Kidney tubule cell (primary cell): Measurements from ENCODE around the gene PEAK1.
"Not testable (repeated sequence)": the region's sequence is repeated elsewhere in the genome, so short reads cannot be mapped to it uniquely, and the experiment has no call there.

Experiments
- DNase-seq: peaks from one replicate; pipeline ENCODE4 v3.0.0-alpha.2; 2018; ENCODE audit warnings: low spot score

The PEAK1 gene

GRCh38 chr15:77295446-77295845 is 124.5 kb downstream of the PEAK1 start:
- no peak for DNase-seq

DNA sequence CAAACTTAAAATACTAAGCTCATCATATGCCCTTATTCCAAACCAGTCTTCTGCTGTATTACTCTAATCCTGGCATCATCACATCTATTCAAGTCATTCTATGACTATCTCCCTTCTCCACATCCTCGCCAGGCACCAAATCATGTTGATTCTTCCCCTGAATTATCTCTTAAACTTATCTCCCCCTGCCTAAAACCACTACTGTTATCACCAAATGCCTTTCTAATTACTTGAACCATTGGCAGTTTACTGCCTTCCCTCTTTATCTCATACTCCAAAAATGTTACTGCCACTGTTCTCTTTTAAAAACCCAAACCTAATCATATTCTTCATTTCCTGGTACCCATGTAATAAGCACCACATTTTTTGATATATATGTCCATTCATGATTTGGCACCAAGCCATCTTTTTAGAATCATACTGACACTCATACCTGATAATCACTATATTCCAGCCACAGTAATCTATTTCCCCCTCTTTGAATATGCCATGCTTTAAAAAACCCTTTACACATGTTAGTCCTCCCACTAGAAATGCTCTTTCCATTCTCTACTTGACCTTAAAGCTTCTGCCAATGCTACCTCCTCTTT is 126.8 kb downstream of the PEAK1 start:
- DNase-seq = no peak

- no peak for DNase-seq
Observed at GRCh38 chr15:77291107-77291506, 128.8 kb downstream of the PEAK1 start.

GRCh38 chr15:77287385-77287784 is 132.5 kb downstream of the PEAK1 start:
- no peak for DNase-seq

- no peak for DNase-seq
Observed at GRCh38 chr15:77285057-77285997, 134.6 kb downstream of the PEAK1 start.

DNA sequence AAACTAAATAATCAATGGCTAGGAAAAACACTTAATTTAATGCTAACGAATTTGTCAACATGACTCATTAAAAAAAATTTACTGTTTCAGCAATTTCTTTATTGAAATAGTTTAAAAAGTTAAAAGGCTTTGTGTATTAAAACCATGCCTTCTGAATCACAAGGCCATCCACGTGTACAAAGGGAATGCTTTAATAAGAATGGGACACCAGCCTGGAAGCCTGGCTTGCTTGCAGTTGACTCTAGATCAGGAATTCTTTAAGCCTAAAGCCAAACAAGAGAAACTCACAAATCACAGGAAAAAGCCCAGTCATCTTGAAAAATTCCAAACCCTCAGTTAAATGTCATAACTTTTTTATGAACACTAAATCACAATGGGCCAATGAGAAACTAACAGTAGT is 137.6 kb downstream of the PEAK1 start:
- DNase-seq = no peak

GRCh38 chr15:77276943-77277342 is 143.0 kb downstream of the PEAK1 start:
- no peak for DNase-seq

DNA sequence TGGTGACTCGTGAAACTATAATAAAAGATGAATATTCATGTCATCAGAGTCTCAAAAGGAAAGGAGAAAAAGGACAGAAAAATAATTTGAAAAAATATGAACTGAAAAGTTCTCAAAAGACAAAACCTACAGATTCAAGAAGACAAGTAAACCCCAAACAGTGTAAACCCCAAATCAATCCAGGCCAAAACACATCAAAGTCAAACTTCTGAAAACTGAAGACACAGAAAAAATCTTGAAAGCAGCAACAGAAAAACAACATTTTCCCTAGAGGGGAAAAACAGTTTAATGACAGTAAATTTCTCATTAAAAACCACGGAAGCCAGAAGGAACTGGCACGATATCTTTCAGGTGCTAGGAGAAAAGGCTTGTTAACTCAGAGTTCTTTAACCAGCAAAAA is 143.8 kb downstream of the PEAK1 start:
- no peak for DNase-seq

DNA sequence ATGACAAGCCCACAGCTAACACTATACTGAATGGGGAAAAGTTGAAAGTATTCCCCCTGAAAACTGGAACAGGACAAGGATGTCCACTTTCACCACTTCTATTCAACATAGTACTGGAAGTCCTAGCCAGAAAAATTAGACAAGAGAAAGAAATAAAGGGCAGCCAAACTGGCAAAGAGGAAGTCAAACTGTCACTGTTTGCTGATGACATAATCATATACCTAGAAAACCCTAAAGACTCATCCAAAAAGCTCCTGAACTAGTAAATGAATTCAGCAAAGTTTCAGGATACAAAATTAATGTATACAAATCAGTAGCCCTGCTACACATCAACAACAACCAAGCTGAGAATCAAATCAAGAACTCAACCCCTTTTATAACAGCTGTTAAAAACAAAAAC is 146.8 kb downstream of the PEAK1 start:
- DNase-seq = not testable (repeated sequence)

GRCh38 chr15:77266708-77267386 is 153.1 kb downstream of the PEAK1 start:
- DNase-seq = no peak

DNA sequence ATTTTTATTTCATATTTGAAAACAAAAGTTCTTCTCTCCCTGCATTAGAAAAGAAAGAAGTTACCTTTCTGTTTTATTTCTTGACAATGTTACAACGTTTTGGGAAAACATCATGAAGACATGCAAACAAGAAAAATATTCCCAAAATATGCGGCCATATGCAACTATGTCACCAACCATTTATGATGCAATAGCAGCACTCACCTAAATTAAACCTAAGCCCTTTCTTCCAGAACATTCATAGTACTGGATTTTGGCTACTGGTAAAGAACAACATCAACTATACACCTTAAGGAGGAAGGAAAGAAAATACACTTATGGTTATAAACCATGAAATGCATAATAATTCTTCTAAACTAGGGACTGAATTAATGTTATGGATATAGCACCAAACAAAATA is 164.5 kb downstream of the PEAK1 start:
- no peak for DNase-seq

DNA sequence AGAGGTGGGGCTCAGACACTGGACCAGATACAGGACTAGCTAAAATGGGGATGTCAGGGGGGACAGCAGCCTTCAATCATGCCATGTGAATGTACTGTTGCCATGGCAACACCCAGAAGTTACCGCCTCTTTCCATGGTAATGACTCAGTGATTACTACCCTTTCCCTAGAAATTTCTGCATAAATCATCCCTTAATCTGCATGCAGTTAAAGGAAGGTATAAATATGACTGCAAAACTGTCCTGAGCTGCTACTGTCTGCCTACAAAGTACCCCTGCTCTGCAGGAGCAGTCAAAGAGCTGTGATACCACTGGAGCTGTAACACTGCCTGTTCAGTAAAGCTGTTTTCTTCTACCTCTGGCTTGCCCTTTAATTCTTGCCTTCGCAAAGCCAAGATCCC is 168.2 kb downstream of the PEAK1 start:
- peak; percentile 24 for DNase-seq

DNA sequence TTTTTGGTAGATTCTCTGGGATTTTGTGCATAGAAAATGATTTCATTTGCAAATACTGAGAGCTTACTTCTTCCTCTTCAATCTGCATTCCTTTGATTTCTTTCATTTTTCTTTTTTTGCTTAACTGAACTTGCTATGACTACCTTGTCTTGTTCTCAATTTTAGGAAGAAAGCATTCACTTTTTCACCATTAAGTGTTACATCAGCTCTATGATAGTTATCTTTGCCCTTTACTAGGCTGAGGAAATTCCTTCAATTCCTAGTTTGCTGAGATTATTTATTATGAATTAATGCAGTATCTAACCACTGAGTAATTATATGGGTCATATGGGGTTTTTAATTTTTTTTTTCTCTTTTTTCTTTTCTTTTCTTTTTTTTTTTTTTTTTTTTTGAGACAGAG is 172.8 kb downstream of the PEAK1 start:
- DNase-seq = no peak

DNA sequence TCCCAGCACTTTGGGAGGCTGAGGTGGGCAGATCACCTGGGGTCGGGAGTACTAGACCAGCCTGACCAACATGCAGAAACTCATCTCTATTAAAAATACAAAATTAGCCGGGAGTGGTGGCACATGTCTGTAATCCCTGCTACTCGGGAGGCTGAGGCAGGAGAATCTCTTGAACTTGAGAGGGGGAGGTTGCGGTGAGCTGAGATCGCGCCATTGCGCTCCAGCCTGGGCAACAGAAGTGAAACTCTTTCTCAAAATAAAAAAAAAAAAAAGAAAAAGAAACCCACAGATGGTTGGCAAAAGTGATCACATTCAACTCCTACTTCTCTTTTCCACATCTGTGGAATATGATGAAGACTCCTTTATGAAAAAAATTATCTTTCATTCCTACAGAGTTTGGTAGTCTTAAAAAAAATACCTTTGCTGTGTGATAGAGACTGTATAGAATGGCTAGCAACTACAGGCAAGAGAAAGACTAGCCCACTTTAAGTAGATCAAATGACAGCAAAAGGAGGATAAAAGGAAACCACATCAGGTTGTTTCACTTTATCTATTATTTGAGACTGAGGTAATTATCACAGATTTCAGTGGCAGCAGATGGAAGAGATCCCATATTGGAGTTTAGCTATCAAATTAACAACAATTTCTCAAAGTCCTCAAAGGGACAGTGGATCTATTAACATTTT is 176.0 kb downstream of the PEAK1 start:
- no peak for DNase-seq

- no peak for DNase-seq
Observed at GRCh38 chr15:77243135-77243534, 176.8 kb downstream of the PEAK1 start.

GRCh38 chr15:77239882-77240608 is 179.9 kb downstream of the PEAK1 start:
- no peak for DNase-seq

DNA sequence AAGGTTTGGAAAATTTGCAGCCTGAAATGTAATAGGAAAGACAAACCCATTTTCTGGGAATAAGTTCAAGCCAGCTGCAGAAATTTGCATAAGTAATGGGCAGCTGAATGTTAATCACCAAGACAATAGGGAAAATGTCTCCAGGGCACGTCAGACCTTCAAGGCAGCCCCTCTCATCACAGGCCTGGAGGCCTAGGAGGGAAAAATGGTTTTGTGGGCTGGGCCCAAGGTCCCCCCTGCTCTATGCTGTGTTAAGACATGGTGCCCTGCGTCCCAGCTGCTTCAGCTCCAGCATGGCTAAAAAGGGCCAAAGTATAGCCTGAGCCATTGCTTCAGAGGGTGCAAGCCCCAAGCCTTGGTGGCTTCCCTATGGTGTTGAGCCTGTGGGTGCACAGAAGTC is 184.3 kb downstream of the PEAK1 start:
- DNase-seq = no peak

DNA sequence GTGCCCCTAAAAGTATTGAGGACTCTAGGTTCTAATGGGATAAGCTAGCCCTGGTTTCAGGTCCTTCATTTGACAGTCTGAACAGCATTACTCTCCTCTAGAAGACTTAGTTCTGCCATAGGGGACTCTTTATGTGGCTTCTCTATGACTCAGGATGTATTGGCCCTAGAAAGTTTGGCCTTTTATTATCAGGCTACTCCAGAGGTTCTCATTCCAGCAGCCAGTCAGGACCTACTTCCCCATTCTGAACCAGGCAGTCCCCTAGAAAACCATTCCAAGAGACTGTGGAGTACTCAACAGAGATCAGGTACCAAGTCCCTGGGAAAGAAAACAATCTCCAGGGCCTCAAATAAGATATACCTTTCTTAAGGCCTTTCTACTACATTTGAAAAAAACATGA is 191.1 kb downstream of the PEAK1 start:
- DNase-seq = no peak

DNA sequence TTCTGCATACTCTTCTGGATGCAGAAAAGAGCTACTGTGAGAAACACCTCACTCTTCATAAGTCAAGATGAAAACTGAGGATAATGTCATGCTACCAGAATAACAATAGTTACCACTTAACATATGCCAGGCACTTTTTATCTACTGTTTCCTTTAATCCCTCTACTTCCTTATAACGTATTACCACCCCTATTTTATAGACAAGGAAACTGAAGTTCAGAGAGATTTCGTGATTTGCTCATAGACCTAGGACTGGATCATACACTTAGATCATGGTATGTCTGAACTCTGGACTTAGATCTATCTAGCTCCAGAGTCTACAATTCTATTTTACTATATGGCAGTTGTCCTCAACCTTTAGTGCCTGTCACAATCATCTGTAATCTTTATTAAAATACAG is 193.3 kb downstream of the PEAK1 start:
- no peak for DNase-seq

- DNase-seq = no peak
Observed at GRCh38 chr15:77225646-77226045, 194.3 kb downstream of the PEAK1 start.

- DNase-seq = no peak
Observed at GRCh38 chr15:77225088-77225487, 194.8 kb downstream of the PEAK1 start.

DNA sequence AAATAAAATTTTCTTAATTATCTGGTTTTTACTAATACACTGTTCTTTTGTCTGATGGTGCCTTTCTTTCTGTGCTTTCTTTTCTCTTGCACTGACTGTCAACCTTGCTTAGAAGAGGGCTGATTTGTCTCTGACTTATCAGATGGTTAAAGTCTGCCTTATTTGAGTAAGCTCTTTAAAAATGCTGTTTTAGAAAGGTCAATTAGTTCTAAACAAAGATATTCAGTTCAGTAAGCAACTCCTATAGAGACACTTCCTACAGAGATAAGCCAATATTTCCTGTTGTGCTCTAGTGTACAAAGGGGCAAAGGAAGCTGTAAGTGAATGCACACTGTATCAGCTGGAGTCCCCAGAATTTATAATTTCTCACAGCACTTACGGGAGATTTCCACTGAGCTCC is 195.6 kb downstream of the PEAK1 start:
- DNase-seq = no peak
